ENCODE results near the gene LRMDA.

LRMDA gene

DNA sequence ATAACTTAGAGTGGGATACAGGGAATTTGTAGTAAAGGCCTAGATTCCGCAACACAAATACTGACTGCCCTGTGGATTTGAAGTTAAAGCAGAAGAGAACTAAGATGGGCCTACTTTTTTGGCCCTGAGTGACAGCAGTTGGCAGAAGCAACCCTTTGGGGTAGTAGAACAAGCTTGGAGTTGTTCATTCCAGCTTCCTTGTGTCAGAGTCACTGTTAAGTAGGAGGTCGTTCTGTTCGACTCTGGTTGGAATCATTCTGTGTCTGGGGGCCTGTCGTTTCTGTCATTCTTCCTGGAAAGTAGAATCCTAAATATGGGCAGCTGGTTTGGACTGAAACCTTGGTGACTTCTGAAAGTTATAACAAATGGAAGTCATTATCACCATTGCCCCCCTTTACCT, 865.9 kb downstream of the LRMDA start:
- TF ChIP-seq, protein P1, sequence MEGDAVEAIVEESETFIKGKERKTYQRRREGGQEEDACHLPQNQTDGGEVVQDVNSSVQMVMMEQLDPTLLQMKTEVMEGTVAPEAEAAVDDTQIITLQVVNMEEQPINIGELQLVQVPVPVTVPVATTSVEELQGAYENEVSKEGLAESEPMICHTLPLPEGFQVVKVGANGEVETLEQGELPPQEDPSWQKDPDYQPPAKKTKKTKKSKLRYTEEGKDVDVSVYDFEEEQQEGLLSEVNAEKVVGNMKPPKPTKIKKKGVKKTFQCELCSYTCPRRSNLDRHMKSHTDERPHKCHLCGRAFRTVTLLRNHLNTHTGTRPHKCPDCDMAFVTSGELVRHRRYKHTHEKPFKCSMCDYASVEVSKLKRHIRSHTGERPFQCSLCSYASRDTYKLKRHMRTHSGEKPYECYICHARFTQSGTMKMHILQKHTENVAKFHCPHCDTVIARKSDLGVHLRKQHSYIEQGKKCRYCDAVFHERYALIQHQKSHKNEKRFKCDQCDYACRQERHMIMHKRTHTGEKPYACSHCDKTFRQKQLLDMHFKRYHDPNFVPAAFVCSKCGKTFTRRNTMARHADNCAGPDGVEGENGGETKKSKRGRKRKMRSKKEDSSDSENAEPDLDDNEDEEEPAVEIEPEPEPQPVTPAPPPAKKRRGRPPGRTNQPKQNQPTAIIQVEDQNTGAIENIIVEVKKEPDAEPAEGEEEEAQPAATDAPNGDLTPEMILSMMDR (IDR thresholded peaks at IDR 0.05; ENCODE audit: borderline replicate concordance, insufficient read depth, low read depth, low read length), result no peak
- no peak overlapping the region for H3K4me3 ChIP-seq (ENCODE audit: low read depth, low read length)

DNA sequence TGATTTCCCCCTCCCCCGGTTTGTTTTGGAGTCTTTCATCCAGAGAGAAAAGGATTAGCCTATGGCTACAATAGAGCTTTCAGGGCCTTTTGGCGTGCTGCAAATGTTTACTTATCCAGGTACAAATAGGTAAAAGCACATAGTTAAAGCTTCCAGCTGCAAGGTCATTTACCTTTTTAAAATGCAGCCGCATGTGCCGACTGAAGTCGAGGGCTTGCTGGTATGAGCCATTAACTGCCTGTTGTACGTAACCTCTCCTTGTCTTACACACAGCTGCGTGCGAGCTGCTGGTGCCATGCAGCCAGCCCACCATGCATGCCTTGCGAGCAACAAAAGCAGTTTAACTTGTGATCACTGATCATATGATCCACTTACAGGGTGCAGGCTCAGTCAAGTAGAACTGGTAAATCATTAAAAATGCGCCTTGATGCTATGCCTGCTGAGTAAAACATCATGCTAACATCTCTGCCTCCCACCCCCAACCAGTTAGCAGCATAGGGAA, 866.4 kb downstream of the LRMDA start:
- TF ChIP-seq, protein P1 (IDR thresholded peaks at IDR 0.05; ENCODE audit: borderline replicate concordance, insufficient read depth, low read depth, low read length), result no peak
- no peak overlapping the region for H3K4me3 ChIP-seq (ENCODE audit: low read depth, low read length)

DNA sequence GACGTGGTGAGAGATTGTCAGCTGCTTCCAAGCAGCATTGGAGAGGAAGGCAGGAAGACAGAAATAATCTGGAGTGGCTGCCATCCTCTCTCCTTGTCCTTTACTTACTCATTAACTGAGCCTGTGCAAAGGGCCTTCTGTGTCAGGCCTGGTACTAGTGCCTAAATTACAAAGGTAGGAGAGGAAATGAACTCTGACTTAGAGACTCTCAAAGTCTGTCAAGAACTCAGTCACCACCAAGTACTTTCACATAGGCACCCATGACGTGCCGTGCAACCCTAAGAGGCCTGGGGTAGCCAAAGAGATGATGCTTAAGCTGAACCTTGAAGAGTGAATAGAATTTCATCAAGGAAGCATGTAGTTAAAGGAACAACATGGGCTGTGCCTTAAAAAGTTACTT, 866.9 kb downstream of the LRMDA start:
- TF ChIP-seq, protein P1 (IDR thresholded peaks at IDR 0.05; ENCODE audit: borderline replicate concordance, insufficient read depth, low read depth, low read length), result no peak
- H3K4me3 ChIP-seq (ENCODE audit: low read depth, low read length), result no peak overlapping the region

DNA sequence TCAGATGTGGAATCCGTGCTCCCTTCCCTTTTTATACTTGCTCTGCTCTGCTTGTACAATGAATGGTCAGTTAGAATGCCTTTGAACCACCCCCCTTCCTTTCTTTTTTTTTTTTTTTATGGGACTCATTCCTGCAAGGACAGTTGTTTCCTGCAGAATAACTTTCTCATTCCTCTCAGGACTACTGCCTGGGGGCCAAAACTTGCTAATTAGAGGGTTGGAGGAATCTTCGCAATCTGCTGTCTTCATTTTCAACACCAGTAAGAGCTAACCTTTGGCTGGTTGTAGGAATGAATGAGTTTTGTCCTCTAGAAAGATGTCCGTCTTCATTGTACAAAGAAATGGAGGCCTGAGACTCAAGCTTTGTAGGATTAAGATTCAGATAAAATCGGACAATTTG, 868.1 kb downstream of the LRMDA start:
- TF ChIP-seq, protein P1 (IDR thresholded peaks at IDR 0.05; ENCODE audit: borderline replicate concordance, insufficient read depth, low read depth, low read length), result no peak

DNA sequence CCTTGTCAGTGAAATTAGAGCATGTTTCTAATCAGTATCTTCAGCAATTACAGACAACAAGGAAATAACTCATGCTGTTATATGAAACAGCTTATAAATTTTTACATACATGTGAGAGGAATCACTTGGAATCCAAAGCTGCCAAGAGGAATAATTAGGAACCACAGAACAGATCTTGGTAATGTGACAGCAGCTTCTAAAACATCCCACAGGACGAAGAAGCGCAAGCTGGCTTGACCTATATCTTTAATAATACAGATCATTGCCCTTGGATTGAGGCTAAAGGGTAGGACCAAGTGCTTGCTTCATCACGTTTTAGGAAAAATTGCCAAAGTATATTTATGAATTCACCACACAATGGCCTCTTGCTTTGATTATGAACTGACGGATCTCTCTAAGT, 869.8 kb downstream of the LRMDA start:
- H3K4me3 ChIP-seq (ENCODE audit: low read depth, low read length), result no peak overlapping the region
- TF ChIP-seq, protein P1 (IDR thresholded peaks at IDR 0.05; ENCODE audit: borderline replicate concordance, insufficient read depth, low read depth, low read length), result no peak

More for the DNA sequence above, 868.1 kb downstream of the LRMDA start:
- no peak overlapping the region for H3K4me3 ChIP-seq (ENCODE audit: low read depth, low read length)

DNA sequence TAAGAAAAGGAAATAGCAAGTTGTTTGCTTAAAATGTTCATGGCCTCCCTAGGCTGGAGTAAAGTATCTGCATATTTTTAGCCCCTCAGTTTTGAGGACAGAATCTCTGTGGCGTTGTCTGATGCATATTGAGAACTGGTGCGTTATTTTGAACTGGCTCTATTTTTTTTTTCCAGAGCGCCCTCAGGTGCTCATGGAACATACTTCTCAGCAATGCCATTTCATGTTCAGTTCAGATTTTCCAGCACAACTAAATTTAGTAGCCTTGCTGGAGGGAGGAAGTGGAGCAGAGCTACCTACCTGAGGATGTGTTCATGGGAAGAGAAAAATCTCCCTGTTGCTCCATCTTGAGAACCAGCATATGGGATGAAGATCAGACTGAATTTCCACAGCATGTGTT, 870.5 kb downstream of the LRMDA start:
- no peak overlapping the region for H3K4me3 ChIP-seq (ENCODE audit: low read depth, low read length)
- TF ChIP-seq, protein P1 (IDR thresholded peaks at IDR 0.05; ENCODE audit: borderline replicate concordance, insufficient read depth, low read depth, low read length), result no peak

DNA sequence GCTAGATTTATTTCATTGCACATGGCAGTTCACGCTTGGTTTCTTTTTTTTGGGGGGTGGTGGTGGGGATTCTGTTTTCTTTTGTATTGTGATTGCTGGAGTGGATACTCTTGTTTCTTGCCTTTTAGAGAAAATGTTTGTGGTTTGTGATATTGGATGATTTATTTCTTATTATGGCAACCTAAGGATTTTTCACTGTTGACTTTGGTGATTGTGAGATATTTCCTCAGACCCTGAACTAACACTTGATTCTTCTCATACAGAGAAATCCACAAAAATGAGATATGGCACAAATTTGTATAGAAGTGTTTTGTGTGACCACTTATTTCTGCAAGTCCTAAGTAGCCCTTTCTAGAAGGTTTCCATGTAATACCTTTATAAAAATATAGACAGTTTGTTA, 871.1 kb downstream of the LRMDA start:
- no peak overlapping the region for H3K4me3 ChIP-seq (ENCODE audit: low read depth, low read length)
- TF ChIP-seq, protein P1 (IDR thresholded peaks at IDR 0.05; ENCODE audit: borderline replicate concordance, insufficient read depth, low read depth, low read length), result no peak
